GM21529 (cell line): ENCODE data around the gene LCE3E.

Experiments
- ATAC-seq: cut with Tn5 transposase; IDR thresholded peaks from one replicate; pipeline ENCODE4 v1.9.1; 2021; ENCODE audit not compliant: unreplicated experiment

Gene LCE3E

GRCh38 chr1:152517237-152517811 is 49.3 kb downstream of the LCE3E start:
- ATAC-seq = no peak

- no peak for ATAC-seq
Observed at GRCh38 chr1:152516082-152516481, 50.5 kb downstream of the LCE3E start.
